KMS-11 (cell line): ENCODE data around the gene EPS8.

Experiments
- H2AFZ ChIP-seq: fragments of 200-600 bp; sonication (generic); 2 replicates; pipeline ENCODE4 v1.6.1; 2016; ENCODE audit warnings: antibody characterized with exemption, mixed run types, low read depth
- H3K27ac ChIP-seq: fragments of 200-600 bp; sonication (generic); 2 replicates; pipeline ENCODE4 v1.6.1; 2016; ENCODE audit warnings: mild to moderate bottlenecking, mixed run types
- H3K27me3 ChIP-seq: fragments of 200-600 bp; sonication (generic); 2 replicates; pipeline ENCODE4 v1.6.1; 2017; ENCODE audit warnings: mild to moderate bottlenecking, low read depth, mixed run types, moderate library complexity; ENCODE audit not compliant: insufficient read depth
- H3K36me3 ChIP-seq: fragments of 200-600 bp; sonication (generic); 2 replicates; pipeline ENCODE4 v1.6.1; 2017; ENCODE audit warnings: mild to moderate bottlenecking, mixed run types; ENCODE audit not compliant: insufficient read depth
- H3K4me1 ChIP-seq: fragments of 200-600 bp; sonication (generic); 2 replicates; pipeline ENCODE4 v1.6.1; 2016; ENCODE audit warnings: mild to moderate bottlenecking, low read depth, mixed run types; ENCODE audit not compliant: poor library complexity, severe bottlenecking
- H3K4me2 ChIP-seq: fragments of 200-600 bp; sonication (generic); 2 replicates; pipeline ENCODE4 v1.7.0; 2016; ENCODE audit warnings: mild to moderate bottlenecking, mixed run types
- H3K4me3 ChIP-seq: fragments of 200-600 bp; sonication (generic); IDR thresholded peaks from 2 replicates; pipeline ENCODE4 v1.6.1; 2017; ENCODE audit warnings: low read depth, low read length, mixed read lengths; ENCODE audit not compliant: insufficient read depth
- H3K79me2 ChIP-seq: fragments of 200-600 bp; sonication (generic); 2 replicates; pipeline ENCODE4 v1.6.1; 2016; ENCODE audit warnings: low read depth, mixed run types; ENCODE audit not compliant: insufficient read depth
- H3K9ac ChIP-seq: fragments of 200-600 bp; sonication (generic); 2 replicates; pipeline ENCODE4 v1.6.1; 2016; ENCODE audit warnings: mild to moderate bottlenecking, mixed run types
- H4K20me1 ChIP-seq: fragments of 200-600 bp; sonication (generic); 2 replicates; pipeline ENCODE4 v1.6.1; 2016; ENCODE audit warnings: mild to moderate bottlenecking, mixed run types; ENCODE audit not compliant: insufficient read depth
- CTCF ChIP-seq: fragments of 200-600 bp; sonication (generic); conservative IDR thresholded peaks from 2 replicates; pipeline ENCODE4 v1.6.1; 2017; ENCODE audit warnings: low read depth, mild to moderate bottlenecking, antibody characterized with exemption, low read length, moderate library complexity, mixed read lengths

Gene EPS8

GRCh38 chr12:15794836-15795235, 5.6 kb upstream of the EPS8 start:
- no peak for TF ChIP-seq CTCF
- H3K9ac ChIP-seq, result no peak overlapping the region
- no peaks in the 10 kb centered on the region for H3K36me3 ChIP-seq
- no peak overlapping the region for H3K4me2 ChIP-seq
- H3K4me3 ChIP-seq, result no peak overlapping the region
- no peaks in the 10 kb centered on the region for H3K79me2 ChIP-seq
- H3K27ac ChIP-seq, result no peak overlapping the region
- no peaks in the 10 kb centered on the region for H4K20me1 ChIP-seq
- peaks cover 5% of the 10 kb centered on the region for H3K4me1 ChIP-seq
- no peaks in the 10 kb centered on the region for H3K27me3 ChIP-seq
- no peak overlapping the region for H2AFZ ChIP-seq

GRCh38 chr12:15794196-15794595, 5.0 kb upstream of the EPS8 start:
- H4K20me1 ChIP-seq, result no peaks in the 10 kb centered on the region

GRCh38 chr12:15788233-15789219, 662 bp downstream of the EPS8 start:
- TF ChIP-seq CTCF, result no peak
- H3K79me2 ChIP-seq, result no peaks in the 10 kb centered on the region
- peak overlapping the region; percentile 98 for H2AFZ ChIP-seq
- no peaks in the 10 kb centered on the region for H4K20me1 ChIP-seq
- no peak overlapping the region for H3K4me3 ChIP-seq
- peak overlapping the region; percentile 39; the same call in 1 of the 2 replicates for H3K27ac ChIP-seq
- H3K4me1 ChIP-seq, result peaks cover 11% of the 10 kb centered on the region
- no peaks in the 10 kb centered on the region for H3K36me3 ChIP-seq
- peak overlapping the region; percentile 39; the same call in 1 of the 2 replicates for H3K9ac ChIP-seq
- H3K27me3 ChIP-seq, result no peaks in the 10 kb centered on the region; the same call in 1 of the 2 replicates
- peak overlapping the region; percentile 87 for H3K4me2 ChIP-seq

More at GRCh38 chr12:15794196-15794595, 5.0 kb upstream of the EPS8 start:
- no peak overlapping the region for H2AFZ ChIP-seq
- TF ChIP-seq CTCF, result no peak
- no peak overlapping the region for H3K9ac ChIP-seq
- no peak overlapping the region for H3K4me2 ChIP-seq
- H3K4me3 ChIP-seq, result no peak overlapping the region
- H3K27me3 ChIP-seq, result no peaks in the 10 kb centered on the region
- no peaks in the 10 kb centered on the region for H3K79me2 ChIP-seq
- H3K36me3 ChIP-seq, result no peaks in the 10 kb centered on the region
- H3K27ac ChIP-seq, result no peak overlapping the region
- H3K4me1 ChIP-seq, result peaks cover 5% of the 10 kb centered on the region

DNA sequence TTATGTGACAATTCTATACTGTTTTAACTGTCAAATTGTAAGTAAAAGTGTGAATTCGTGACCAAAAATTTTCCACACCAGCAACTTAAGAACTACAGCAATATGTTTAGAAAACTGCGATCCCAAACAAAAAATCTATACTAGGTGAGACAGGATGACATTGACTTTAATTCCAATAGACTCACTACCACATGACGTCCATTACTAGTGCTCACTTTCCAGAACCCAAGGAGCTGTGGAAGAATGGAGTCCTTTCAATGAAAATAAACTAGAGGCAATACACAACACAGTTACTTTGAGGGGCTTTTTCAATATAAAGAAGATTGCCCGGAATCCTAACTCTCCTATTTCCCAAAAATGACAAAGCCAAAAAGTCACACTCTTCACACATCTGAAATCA, 1.4 kb downstream of the EPS8 start:
- Histone ChIP-seq H2AFZ (peak overlapping the region; percentile 98; the same call in 1 of the 2 replicates), H4K20me1 (no peaks in the 10 kb centered on the region), H3K27ac (no peak overlapping the region), H3K4me1 (peaks cover 11% of the 10 kb centered on the region), H3K79me2 (no peaks in the 10 kb centered on the region), H3K4me2 (peak overlapping the region; percentile 87), H3K9ac (no peak overlapping the region), H3K27me3 (no peaks in the 10 kb centered on the region; the same call in 1 of the 2 replicates), H3K36me3 (no peaks in the 10 kb centered on the region), H3K4me3 (no peak overlapping the region)
- no peak for TF ChIP-seq CTCF
